B cell (primary cell): ENCODE results near the gene NUDT19. TPM values are rescaled to one million over a fixed set of nuclear protein-coding genes. Genes with fewer than 3 reads are reported as not detected.

Experiments used
- ATAC-seq: fragments of 200-7000 bp; cut with Tn5 transposase; one replicate; pipeline ENCODE4 v1.10.0; 2021; ENCODE audit warnings: low read depth, mild to moderate bottlenecking, moderate number of reproducible peaks, moderate library complexity
- CTCF ChIA-PET: fragments of 350-600 bp; sonication (Branson Sonifier 250); formaldehyde crosslinking; loops from one replicate; lab custom pipeline; 2021; ENCODE audit warnings: antibody characterized with exemption, inconsistent platforms; lab: Charles Lee
- POLR2A ChIA-PET: fragments of 350-600 bp; sonication (Branson Sonifier 250); formaldehyde crosslinking; loops from one replicate; lab custom pipeline; 2021; ENCODE audit warnings: antibody characterized with exemption; lab: Charles Lee
- DNase-seq: peaks from one replicate; pipeline ENCODE4 v3.0.0; 2013
- H2AFZ ChIP-seq: 2 replicates; pipeline ENCODE4 v1.6.1; 2012; ENCODE audit warnings: mild to moderate bottlenecking, low read depth, low read length; ENCODE audit not compliant: insufficient read depth, poor library complexity, severe bottlenecking
- H3K27ac ChIP-seq, 2 donors: 1 replicate in 1 of 2; 2 replicates in 1 of 2; pipeline ENCODE4 v1.5.1; 2012 to 2013; ENCODE audit warnings: low read length in 2 of 2, mild to moderate bottlenecking in 2 of 2, moderate library complexity in 1 of 2
- H3K27me3 ChIP-seq, 4 experiments: fragments of 200-600 bp in 1 of 4; sonication (generic) in 1 of 4; replicated peaks in 1 of 4; 1 replicate in 2 of 4; 2 replicates in 2 of 4; pipeline versions ENCODE4 v1.6.1 to v1.7.0; 2013 to 2016; ENCODE audit warnings: low read length in 3 of 4, mild to moderate bottlenecking in 2 of 4, mixed read lengths in 1 of 4, moderate library complexity in 1 of 4; ENCODE audit not compliant: insufficient read depth in 4 of 4, control insufficient read depth in 3 of 4; ENCODE audit errors: control extremely low read depth in 1 of 4
- H3K36me3 ChIP-seq, 2 experiments: replicated peaks in 1 of 2; 1 replicate in 1 of 2; 2 replicates in 1 of 2; pipeline versions ENCODE4 v1.6.1 to v1.7.1; 2013; ENCODE audit warnings: low read length in 1 of 2; ENCODE audit not compliant: insufficient read depth in 2 of 2, control insufficient read depth in 1 of 2; ENCODE audit errors: control extremely low read depth in 1 of 2, extremely low read depth in 1 of 2
- H3K4me1 ChIP-seq, 2 donors: fragments of 200-600 bp in 1 of 2; sonication (generic) in 1 of 2; 1 replicate in 1 of 2; 2 replicates in 1 of 2; pipeline versions ENCODE4 v1.5.1 to v1.6.1; 2013 to 2017; ENCODE audit warnings: low read length in 2 of 2; ENCODE audit not compliant: control insufficient read depth in 2 of 2, insufficient read depth in 2 of 2
- H3K4me2 ChIP-seq: replicated peaks from 2 replicates; pipeline ENCODE3; 2012; ENCODE audit warnings: mild to moderate bottlenecking, low read depth, low read length; ENCODE audit not compliant: poor library complexity, severe bottlenecking
- H3K4me3 ChIP-seq, 5 experiments: fragments of 200-600 bp in 1 of 5; sonication (generic) in 1 of 5; 1 replicate in 3 of 5; 2 replicates in 2 of 5; pipeline versions ENCODE4 v1.5.1 to v1.7.0; 2011 to 2016; ENCODE audit warnings: low read length in 4 of 5, mild to moderate bottlenecking in 4 of 5, low read depth in 2 of 5, control low read depth in 1 of 5, moderate library complexity in 1 of 5; ENCODE audit not compliant: insufficient read depth in 1 of 5; ENCODE audit errors: control extremely low read depth in 1 of 5, extremely low read depth in 1 of 5
- H3K79me2 ChIP-seq: fragments of 200-600 bp; sonication (generic); one replicate; pipeline ENCODE4 v1.6.0; 2016; ENCODE audit warnings: low read length; ENCODE audit not compliant: control insufficient read depth, insufficient read depth
- H3K9ac ChIP-seq: fragments of 200-600 bp; sonication (generic); 2 replicates; pipeline ENCODE4 v1.6.1; 2017; ENCODE audit warnings: mild to moderate bottlenecking, low read length, moderate library complexity
- H3K9me3 ChIP-seq, 3 donors: one replicate each; pipeline versions ENCODE4 v1.6.1 to v1.7.1; 2013; ENCODE audit warnings: low read length in 2 of 3; ENCODE audit not compliant: control insufficient read depth in 2 of 3, insufficient read depth in 1 of 3; ENCODE audit errors: control extremely low read depth in 1 of 3
- H4K20me1 ChIP-seq: 2 replicates; pipeline ENCODE4 v1.6.0; 2012; ENCODE audit warnings: mild to moderate bottlenecking, low read length; ENCODE audit not compliant: insufficient read depth, control insufficient read depth, poor library complexity, severe bottlenecking
- H3K27ac Mint-ChIP-seq: one replicate; pipeline ENCODE4 v1.8.0; 2021; ENCODE audit warnings: mixed read lengths
- H3K27me3 Mint-ChIP-seq: one replicate; pipeline ENCODE4 v1.8.0; 2021; ENCODE audit warnings: mixed read lengths
- H3K4me1 Mint-ChIP-seq: one replicate; pipeline ENCODE4 v1.8.0; 2021; ENCODE audit warnings: mixed read lengths
- H3K4me3 Mint-ChIP-seq: one replicate; pipeline ENCODE4 v1.8.0; 2021; ENCODE audit warnings: mixed read lengths
- H3K9me3 Mint-ChIP-seq: one replicate; pipeline ENCODE4 v1.8.0; 2022; ENCODE audit warnings: mixed read lengths; ENCODE audit not compliant: insufficient read depth
- CTCF ChIP-seq: fragments of 200-600 bp; IDR thresholded peaks from one replicate; pipeline ENCODE4 v1.8.0; 2022; ENCODE audit warnings: antibody characterized with exemption, mild to moderate bottlenecking
- EZH2 ChIP-seq: IDR thresholded peaks from 2 replicates; pipeline ENCODE4 v1.6.1; 2012; ENCODE audit warnings: borderline replicate concordance, low read depth, mild to moderate bottlenecking, moderate library complexity, low read length; ENCODE audit not compliant: insufficient read depth, poor library complexity, severe bottlenecking
- WGBS: methylation state at CpG from one replicate; pipeline ENCODE4 v1.1.5; 2013; ENCODE audit warnings: missing lambda C conversion rate; ENCODE audit not compliant: insufficient coverage; 5-methylcytosine and 5-hydroxymethylcytosine counted together
- intact Hi-C: fragments of 100-400 bp; cut with micrococcal nuclease; formaldehyde crosslinking; loops from one replicate; pipeline ENCODE4 v1.10.0; 2022
- polyA plus RNA-seq: library from polyadenylated mRNA; depleted of rRNA; stranded (reverse); fragments of >200 nt; gene quantifications from 2 replicates; pipeline ENCODE4 v1.2.3, GENCODE V29; 2012
- total RNA-seq, 2 donors: library from RNA; stranded (reverse); fragments of 120-200 nt in 1 of 2; gene quantifications; 1 replicate in 1 of 2; 2 replicates in 1 of 2; pipeline versions ENCODE4 v1.2.3 to v1.2.4, GENCODE V29; 2013 to 2022

Gene NUDT19
- total and polyA plus RNA-seq, 2 donors (not counting 1 experiment from before 2014, with no cell fraction given), result 3.6 to 7.1 TPM

DNA sequence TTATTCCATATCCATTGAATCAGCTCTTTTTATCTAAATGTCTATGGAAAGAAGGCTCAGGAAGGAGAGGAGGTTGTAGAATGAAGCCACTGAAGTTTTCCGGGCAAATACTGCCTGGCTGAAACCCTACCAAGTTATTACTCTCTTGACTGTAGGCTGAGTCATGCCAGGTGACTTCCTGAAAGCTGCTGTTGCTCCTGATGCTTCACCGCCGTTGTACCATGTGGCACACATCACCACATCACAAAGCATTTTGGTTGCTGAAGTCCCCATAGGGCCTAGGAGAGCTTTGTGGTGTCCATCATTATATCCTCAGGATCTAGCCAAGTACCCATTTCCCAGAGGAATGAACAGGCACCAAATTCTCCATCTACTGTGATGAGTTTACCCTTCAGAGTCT is 16.8 kb downstream of the NUDT19 start:
- 25% methylated on average over 2 of the region's 3 CpGs for WGBS
- Histone ChIP-seq H2AFZ (no peak overlapping the region), H3K27me3 (no peaks in the 10 kb centered on the region), H3K9me3 (peaks cover 0 to 23% (median 7%) of the 10 kb centered on the region in 3 donors), H4K20me1 (no peaks in the 10 kb centered on the region), H3K4me1 (no peaks in the 10 kb centered on the region), H3K79me2 (peaks cover 22% of the 10 kb centered on the region), H3K4me3 (no peak overlapping the region), H3K27ac (no peak overlapping the region), H3K36me3 (peaks cover 0 to 12% of the 10 kb centered on the region in 2 experiments), H3K4me2 (no peak overlapping the region), H3K9ac (no peak overlapping the region)
- POLR2A ChIA-PET, result no interaction called here
- Mint-ChIP-seq H3K9me3 (no peaks in the 10 kb centered on the region), H3K4me3 (no peak overlapping the region), H3K27ac (no peak overlapping the region), H3K27me3 (no peaks in the 10 kb centered on the region), H3K4me1 (peaks cover 1% of the 10 kb centered on the region)
- TF ChIP-seq EZH2 (no peak), CTCF (no peak)
- DNase-seq (no peak), ATAC-seq (no peak)
- intact Hi-C loops, result no loop called here
- CTCF ChIA-PET, result no interaction called here

- Histone ChIP-seq H3K4me3 (no peak overlapping the region), H3K79me2 (peaks cover 18% of the 10 kb centered on the region), H2AFZ (no peak overlapping the region), H3K4me2 (no peak overlapping the region), H3K36me3 (peaks cover 0 to 12% of the 10 kb centered on the region in 2 experiments), H4K20me1 (no peaks in the 10 kb centered on the region), H3K4me1 (no peaks in the 10 kb centered on the region), H3K27ac (no peak overlapping the region), H3K9me3 (peaks cover 0 to 17% (median 4%) of the 10 kb centered on the region in 3 donors), H3K27me3 (no peaks in the 10 kb centered on the region), H3K9ac (no peak overlapping the region)
- TF ChIP-seq CTCF (no peak), EZH2 (no peak)
- CTCF ChIA-PET, result no interaction called here
- Mint-ChIP-seq H3K4me1 (peaks cover 1% of the 10 kb centered on the region), H3K27me3 (no peaks in the 10 kb centered on the region), H3K9me3 (no peaks in the 10 kb centered on the region), H3K4me3 (no peak overlapping the region), H3K27ac (no peak overlapping the region)
- POLR2A ChIA-PET, result no interaction called here
- intact Hi-C loops, result no loop called here
- ATAC-seq, result no peak
- no peak for DNase-seq
- 97% methylated on average over 4 of the region's 5 CpGs for WGBS
Observed at GRCh38 chr19:32709032-32709431, 17.4 kb downstream of the NUDT19 start.
